Choroid plexus epithelial cell (primary cell): ENCODE results near the gene TOMM7.
"Not testable (repeated sequence)": the region's sequence is repeated elsewhere in the genome, so short reads cannot be mapped to it uniquely, and the experiment has no call there.

ENCODE experiments used
- DNase-seq: peaks from one replicate; pipeline ENCODE4 v3.0.0-alpha.2; 2010; ENCODE audit warnings: low read depth
- H3K4me3 ChIP-seq: 2 replicates; pipeline ENCODE4 v1.5.1; 2011; ENCODE audit warnings: low read depth, mild to moderate bottlenecking, control low read depth, low read length, moderate library complexity
- TF ChIP-seq, protein P1 (sequence below): conservative IDR thresholded peaks from 2 replicates; pipeline ENCODE4 v1.5.1; 2011; ENCODE audit warnings: low read depth, mild to moderate bottlenecking, control low read depth, inconsistent platforms, low read length, moderate library complexity

Gene TOMM7

DNA sequence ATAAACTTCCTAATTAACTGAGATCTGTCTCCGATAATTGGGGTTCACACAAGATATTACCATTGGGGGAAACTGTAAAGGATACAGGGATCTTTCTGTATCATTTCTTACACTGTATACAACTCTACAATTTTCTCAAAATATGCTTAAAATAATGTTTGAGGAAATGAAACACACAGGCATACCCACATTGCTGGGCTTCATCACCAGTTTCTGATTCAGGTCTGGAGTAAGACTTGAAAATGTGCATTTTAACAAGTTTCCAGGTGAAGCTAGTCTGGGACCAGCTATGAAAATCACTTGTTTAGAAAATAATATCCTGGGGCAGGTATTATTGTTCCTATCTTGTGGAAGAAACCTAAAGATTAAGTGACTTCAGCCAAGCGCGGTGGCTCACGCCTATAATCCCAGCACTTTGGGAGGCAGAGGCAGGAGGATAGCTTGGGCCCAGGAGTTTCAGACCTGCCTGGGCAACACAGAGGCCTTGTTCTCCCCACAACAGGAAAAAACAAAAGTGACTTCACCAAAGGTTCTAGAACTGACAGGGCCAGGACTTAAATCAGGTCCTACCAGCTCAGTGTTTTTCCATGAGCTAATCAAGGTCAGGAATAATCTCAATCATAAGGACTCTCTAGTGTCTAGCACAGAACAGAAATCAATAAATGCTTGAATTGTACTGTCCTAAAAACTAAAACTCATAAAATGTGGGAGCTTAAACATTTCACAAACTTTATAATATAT, 12.6 kb downstream of the TOMM7 start:
- TF ChIP-seq, protein P1, sequence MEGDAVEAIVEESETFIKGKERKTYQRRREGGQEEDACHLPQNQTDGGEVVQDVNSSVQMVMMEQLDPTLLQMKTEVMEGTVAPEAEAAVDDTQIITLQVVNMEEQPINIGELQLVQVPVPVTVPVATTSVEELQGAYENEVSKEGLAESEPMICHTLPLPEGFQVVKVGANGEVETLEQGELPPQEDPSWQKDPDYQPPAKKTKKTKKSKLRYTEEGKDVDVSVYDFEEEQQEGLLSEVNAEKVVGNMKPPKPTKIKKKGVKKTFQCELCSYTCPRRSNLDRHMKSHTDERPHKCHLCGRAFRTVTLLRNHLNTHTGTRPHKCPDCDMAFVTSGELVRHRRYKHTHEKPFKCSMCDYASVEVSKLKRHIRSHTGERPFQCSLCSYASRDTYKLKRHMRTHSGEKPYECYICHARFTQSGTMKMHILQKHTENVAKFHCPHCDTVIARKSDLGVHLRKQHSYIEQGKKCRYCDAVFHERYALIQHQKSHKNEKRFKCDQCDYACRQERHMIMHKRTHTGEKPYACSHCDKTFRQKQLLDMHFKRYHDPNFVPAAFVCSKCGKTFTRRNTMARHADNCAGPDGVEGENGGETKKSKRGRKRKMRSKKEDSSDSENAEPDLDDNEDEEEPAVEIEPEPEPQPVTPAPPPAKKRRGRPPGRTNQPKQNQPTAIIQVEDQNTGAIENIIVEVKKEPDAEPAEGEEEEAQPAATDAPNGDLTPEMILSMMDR, result no peak
- no peak for DNase-seq
- H3K4me3 ChIP-seq, result no peak overlapping the region

DNA sequence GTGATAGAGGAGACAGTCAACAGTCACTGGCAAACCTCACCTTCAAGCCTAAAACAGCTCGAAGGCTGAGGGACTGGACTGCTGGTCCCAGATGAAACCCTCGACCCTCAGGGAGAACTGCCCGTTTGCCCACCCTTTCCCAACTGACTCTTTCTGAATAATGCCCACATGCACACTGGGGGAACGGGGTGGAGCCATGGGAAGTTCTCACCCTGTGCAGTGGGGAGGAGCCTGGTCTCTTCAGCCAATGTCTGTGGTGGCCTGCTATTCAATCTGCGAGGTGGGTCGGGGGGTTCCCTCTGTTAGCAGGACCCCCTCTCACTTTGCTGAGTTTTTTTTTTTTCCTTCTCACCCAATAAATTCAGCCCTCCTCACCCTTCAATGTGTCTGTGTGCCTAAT, 14.5 kb downstream of the TOMM7 start:
- DNase-seq, result no peak
- TF ChIP-seq, protein P1, result no peak

DNA sequence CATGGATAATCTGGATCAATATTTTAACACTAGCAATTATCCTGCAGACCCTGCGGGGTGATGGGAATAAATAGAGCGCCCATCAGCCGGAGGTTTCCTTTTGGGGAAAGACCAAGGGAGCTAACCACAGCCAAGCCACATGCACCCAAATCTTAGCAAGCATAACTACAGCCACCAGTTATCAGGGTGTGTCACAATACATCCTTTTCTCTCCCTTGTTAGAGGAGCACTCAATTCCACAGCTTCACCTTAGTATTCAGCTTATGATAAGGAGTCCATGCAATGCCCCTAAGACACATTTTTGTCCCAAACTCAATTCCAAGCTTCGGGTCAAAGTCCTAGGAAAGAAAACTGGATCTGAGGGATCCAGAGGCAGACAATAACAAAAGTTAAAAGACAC, 15.9 kb downstream of the TOMM7 start:
- no peak overlapping the region for H3K4me3 ChIP-seq
- TF ChIP-seq, protein P1, result no peak
- no peak for DNase-seq

More for the DNA sequence above, 14.5 kb downstream of the TOMM7 start:
- no peak overlapping the region for H3K4me3 ChIP-seq

DNA sequence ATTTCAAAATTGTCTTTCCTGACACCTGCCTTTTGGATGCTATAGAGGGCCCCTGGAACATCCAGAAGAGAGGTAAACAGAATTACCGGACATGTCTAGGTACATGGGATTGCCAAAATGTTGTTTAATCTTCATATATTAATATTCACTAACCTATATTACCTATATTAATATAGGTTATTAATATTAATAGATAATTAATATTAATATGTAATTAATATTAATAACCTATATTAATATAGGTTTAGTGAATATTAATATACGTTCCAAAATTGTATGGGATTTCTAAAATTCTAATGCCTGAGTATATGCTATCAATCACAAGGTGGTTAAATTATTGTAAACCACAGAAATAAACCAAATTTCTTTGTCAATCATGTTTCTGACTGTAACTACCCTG, 17.4 kb downstream of the TOMM7 start:
- TF ChIP-seq, protein P1, result no peak
- no peak for DNase-seq
- H3K4me3 ChIP-seq, result no peak overlapping the region

DNA sequence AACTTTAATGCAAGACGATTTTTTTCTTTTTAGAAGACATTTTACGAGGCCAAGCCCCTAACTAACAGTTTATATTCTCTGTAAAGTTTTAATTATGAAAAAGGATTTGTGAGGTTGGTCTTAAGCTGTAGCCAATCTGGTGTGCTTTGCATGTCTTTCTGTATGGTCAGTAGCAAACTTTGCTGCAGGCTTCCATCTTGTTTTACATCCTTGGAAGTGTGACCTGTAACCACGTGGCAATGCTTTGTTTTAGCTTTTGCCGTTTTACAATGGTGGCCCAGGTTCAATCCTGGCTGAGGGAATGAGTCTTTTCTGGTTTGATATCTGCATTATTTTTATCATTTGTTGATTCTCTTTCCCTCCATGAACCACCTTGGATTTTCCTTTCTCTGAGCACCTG, 19.8 kb downstream of the TOMM7 start:
- not testable (repeated sequence) for DNase-seq, H3K4me3 ChIP-seq

DNA sequence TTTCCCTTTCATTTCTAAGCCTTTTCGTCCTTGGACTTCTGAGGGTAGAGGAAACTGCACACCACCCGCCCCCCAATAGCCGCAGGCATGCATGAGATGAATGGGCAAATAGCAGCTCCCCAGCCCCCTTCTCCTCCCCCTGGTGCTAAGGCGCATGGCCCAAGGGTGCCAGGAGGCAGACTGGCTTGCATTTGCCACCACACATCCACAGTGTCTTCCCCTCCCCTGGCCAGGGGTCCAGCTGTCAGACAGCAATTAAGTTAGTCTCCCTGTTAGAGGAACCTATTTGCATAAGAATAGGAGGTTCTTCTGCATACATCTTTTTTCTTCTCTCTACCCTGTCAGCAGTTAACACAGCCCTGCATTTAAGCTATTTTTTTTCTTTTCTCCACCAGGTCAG, 20.2 kb downstream of the TOMM7 start:
- H3K4me3 ChIP-seq, result no peak overlapping the region
- no peak for DNase-seq
- TF ChIP-seq, protein P1, result no peak

DNA sequence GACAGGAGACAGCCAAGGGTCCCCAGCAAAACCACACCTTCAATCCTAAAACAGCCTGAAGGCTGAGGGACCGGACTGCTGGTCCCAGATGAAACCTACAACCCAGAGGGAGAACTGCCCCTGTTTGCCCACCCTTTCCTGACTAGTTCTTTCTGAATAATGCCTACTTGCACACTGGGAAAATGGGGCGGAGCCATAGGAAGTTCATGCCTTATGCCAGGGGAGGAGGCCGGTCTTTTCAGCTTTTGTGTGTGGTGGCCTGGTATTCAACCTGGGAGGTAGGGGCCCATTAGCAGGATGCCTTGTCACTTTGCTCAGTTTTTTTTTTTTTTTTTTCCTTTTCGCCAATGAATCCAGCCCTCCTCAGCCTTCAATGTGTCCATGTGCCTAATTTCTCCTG, 20.7 kb downstream of the TOMM7 start:
- no peak for DNase-seq
- no peak overlapping the region for H3K4me3 ChIP-seq
- TF ChIP-seq, protein P1, result no peak

DNA sequence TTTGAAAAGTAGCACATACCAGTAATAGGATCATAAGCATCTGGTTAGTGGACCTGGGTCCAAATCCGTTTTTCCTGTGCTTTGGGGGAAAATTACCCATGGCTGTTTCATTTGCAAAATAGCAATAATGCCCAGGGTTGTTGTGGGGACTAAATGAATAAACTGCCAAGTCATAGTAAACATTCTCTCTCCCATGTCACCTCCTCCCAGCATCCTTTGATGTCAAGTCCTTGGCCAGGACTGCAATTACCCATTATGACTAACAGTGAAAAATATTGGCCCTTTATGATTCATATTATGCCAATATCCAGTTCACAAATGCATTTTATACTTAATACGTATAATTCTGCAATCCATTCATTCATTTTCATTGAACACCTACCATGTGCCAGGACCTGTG, 23.0 kb downstream of the TOMM7 start:
- no peak overlapping the region for H3K4me3 ChIP-seq
- DNase-seq, result no peak
- TF ChIP-seq, protein P1, result no peak
